HG02973 (cell line): ENCODE data around the gene WNK1.
"Not testable (repeated sequence)": the region's sequence is repeated elsewhere in the genome, so short reads cannot be mapped to it uniquely, and the experiment has no call there.

ENCODE experiments used
- ATAC-seq: cut with Tn5 transposase; IDR thresholded peaks from one replicate; pipeline ENCODE4 v1.9.1; 2021; ENCODE audit warnings: moderate library complexity; ENCODE audit not compliant: unreplicated experiment

WNK1 gene

DNA sequence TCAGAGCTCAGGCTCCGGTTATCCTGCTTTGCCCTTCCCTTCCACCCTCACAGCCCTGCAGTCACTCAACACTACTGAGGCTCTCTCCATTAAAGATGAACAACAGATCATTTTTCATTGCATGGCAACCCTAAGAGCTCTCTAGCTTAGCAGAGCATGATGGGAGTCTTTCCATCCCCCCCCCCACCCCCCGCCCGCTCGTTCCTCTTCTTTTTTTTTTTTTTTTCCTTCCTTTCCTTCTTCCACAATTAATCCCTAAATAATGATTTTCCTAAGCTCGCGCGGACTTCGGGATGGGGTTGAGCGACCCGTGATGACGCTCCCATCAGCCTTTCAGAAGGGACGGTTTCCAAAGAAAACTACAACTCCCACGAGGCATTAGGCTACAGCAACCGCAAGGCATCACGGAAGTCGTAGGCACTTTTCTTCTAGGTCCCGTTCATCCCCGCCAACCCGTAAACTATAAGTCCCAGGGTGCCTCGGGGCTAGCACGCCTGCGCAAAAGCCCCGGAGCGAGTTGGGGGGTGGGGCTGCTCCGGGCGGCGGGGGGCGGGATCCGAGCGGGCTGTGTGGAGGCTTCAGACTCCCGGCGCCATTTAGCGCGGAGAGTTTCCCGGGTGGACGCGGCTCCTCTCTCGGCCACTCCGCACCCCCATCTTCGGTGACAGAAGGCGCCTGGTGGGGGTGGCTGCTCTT, at the start of gene WNK1:
TSS of gene WNK1 (plus strand) at position 581 of the 696 bp plus-strand sequence. CDS start 987 bp downstream, outside the sequence.
- peak; percentile 41 for ATAC-seq

- no peak for ATAC-seq
These were observed 47.7 kb upstream of the WNK1 start for GRCh38 chr12:704516-705242.

- ATAC-seq, result not testable (repeated sequence)
These were observed 44.3 kb upstream of the WNK1 start for GRCh38 chr12:708084-708483.

GRCh38 chr12:709455-710020, 42.8 kb upstream of the WNK1 start:
- no peak for ATAC-seq

GRCh38 chr12:712172-712863, 40.1 kb upstream of the WNK1 start:
- no peak for ATAC-seq

DNA sequence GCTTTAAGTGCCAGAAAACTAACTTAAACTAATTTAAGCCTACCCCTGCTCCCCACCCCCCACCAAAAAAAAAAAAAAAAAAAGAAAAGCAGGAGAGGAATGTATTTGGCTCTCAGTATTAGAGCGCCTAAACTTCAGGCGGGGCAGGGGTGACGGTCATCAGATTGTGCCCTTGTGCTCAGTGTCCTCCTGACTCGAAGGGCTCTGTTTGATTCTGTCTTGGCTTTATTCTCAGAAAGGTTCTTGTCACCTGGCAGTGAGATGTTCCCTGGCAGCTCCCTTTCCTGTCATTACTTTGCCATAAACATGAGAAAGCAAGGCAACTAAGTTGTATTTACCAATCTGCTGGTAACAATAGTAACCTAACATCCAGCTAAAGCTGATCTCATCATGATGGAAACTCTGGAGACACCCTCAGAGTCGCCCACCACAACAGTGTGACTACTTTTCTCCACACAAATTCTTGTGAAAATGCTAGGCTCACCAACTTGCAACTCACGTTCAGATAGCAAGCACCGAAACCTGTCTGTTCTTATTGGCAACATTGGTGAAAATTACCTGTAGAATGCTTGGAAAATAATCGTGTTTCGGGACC, 39.0 kb upstream of the WNK1 start:
- ATAC-seq, result no peak

- no peak for ATAC-seq
These were observed 35.9 kb upstream of the WNK1 start for GRCh38 chr12:716506-716905.

DNA sequence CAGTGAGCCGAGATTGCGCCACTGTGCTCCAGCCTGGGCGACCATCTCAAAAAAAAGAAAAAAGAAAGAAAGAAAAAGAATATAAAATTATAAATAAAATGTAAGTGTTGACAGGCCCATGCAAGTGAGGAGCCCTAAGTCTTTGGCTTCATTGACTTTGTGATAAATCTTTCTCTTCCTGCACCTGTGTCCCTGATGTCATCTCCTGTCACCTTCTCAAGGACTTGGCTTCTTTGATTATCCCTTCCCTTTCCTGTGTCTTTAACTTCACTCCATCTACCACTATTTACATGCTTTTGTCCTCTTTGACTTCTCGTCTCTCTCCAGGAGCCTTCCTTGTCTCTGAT, 33.6 kb upstream of the WNK1 start:
- no peak for ATAC-seq

DNA sequence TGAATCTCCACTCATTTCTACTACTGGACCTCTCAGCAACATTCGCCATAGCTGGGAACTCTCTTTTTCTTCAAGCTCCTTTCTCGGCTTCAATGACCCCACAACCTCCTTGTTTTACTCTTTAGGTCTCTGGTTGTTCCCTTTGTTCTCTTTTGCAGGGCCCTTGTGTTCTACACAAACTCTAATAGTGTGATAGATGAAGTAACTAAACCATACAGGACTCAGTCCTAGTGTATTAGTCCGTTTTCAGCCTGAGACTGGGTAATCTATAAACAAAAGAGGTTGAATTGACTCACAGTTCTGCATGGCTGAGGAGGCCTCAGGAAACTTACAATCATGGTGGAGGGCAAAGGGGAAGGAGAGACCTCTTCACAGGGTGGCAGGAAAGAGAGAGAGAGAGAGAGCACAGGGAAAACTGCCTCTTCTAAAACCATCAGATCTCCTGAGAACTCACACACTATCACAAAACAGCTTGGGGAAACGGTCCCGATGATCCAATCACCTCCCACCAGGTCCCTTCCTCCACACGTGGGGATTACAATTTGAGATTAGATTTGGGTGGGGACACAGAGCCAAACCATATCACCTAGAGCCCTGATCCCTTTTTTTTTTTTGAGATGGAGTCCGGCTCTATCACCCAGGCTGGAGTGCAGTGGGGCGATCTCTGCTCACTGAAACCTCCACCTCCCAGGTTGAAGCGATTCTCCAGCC, 32.0 kb upstream of the WNK1 start:
- no peak for ATAC-seq

DNA sequence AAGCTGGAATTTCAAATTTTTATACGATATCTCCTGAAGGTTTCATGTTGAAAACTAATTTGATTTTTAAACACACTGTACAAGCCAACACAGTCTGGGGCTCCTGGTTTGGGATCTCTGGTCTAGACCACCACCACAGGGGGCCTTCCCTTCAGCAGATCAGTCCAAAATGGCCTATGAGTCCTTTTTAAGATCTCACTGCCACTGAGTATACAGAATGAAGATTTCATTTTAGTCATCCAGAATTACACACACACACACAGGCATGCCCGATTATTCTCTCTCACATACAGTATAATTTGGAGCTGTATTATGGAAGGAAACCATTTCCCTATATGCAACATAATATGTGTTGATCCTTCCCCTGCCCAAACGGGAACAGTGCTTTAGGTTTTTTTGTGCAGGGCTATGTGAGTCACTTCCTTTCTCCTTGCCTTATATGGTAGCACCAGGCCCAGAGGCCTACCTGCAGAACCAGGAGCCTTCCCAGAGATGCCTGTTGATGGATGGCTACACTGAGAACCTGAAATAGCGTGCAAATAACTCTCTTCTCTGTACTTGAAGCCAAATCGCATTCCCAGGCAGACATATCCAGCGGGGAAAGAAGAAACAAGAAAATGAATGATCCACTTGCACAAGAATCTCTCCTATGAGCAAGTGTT, 28.1 kb upstream of the WNK1 start:
- ATAC-seq, result no peak

DNA sequence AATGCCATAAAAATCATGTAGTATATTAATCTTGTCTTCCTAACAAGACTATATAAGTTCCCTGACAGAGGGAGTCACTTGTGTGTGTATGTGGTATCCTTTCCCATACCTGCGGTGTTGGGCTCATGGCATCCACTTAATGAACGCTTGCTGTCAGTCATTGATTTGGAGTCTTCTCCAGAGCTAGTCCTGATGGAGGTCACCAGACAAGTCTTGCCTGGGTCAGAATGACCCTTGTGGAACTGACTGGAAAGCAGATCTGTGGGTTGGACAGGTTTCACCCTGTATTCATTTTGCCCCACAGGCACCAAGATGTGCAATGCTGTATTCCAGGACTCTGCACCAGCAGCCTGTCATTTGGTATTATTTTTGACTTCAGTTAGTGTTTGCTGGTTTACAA, 27.3 kb upstream of the WNK1 start:
- ATAC-seq, result no peak

DNA sequence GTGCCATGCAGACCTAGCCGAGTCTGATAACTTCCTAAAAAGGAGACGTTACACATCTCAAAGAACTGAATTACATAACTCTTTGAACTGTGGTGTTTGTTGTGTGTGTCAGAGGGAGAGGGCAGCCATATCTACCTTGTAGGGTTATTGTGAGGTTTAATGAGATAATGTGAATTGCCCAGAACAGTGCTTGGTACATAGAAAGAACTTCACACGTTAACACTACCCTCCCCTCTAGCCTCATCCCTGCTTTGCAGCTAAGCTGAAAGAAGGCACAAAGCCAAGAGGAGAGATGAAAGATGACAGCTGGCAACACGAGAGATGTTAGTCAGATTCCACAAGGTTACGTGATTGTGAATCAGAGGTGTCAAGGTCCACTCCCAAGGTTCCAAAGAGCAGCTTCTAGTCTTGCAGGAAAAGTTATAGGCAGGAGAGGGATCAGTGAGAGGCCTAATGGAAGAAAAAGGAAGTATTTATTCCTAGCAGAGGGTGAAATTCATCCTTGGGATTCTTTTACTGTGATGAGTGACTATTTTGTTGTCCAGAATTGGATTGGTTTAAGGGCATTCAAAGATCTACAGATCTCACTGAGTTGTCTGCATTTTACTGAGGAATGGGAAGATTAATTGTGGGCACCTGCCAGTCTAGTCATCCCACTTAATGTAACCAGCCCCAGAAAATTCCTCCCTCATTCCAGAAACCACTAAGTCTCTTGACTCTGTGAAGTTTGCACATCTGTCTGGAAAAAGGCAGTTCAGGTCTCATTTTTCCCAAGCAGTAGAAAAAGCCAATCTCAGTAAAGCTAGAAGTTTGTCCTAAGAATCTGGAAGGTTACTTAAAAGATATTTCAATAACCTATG, 25.9 kb upstream of the WNK1 start:
- ATAC-seq, result no peak

GRCh38 chr12:727321-727720, 25.1 kb upstream of the WNK1 start:
- ATAC-seq, result no peak

DNA sequence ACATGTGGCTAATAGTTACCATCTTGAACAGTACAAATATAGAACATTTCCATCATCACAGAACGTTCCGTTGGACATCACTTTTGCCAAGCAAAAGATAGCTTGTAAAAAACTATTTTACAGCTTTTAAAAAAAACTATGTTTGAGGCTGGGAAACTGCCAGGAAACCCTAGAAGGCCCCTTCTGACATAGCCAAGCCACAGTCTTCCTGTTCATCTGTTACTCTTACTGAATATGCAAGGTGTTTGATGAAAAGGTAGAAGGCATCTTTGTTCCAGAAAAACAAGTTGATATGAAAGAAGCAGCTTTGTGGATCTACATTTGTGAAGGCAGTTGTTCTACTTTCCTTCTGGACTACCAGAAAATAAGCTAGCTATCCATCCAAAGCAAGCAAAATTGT, 23.6 kb upstream of the WNK1 start:
- no peak for ATAC-seq

DNA sequence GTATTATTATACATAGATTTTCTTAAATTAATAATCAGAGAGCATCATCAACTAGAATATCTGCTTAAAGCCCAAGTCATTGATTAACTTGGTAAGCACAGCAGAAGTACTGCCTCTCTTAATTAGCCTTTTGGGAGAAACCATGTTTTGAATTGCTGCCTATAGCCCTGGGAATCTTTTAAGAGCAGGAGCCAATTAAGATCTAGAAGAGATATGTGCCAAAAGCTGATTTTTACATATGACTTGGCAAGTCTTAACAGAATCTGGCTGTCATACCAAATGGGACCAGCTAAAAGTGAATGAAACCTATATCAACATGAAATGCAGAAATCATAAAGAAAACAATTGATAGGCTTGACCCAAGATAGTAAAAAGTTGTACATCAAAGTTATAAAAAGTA, 23.2 kb upstream of the WNK1 start:
- ATAC-seq, result no peak

GRCh38 chr12:730550-730949, 21.8 kb upstream of the WNK1 start:
- no peak for ATAC-seq

DNA sequence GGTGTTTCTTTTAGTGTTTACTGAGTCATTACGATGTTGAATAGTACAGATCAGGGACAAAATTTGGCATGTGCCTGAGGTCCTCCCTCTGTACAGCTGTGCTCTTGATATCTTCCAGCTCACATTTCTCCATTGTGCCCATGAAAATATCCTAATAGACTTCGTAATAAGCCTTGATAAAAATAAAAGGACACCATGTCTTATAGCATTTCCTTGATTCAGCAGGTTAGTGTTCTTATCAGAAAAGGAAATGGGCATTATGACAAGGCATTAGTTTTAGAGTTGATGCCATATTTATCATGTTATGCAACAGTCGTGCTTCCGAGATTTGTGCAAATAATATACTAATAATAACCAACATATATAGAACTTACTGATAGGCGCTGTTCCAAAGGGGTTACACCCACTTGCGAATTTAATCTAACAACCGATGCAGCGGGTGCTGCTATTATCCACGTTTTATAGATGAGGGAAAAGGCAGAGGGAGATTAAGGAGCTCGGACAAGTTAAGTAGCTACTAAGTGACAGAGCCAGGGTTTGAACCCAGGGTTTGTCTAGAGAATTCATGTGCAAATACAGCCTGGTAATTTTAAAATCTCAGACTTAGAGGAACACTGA, 15.1 kb upstream of the WNK1 start:
- no peak for ATAC-seq

DNA sequence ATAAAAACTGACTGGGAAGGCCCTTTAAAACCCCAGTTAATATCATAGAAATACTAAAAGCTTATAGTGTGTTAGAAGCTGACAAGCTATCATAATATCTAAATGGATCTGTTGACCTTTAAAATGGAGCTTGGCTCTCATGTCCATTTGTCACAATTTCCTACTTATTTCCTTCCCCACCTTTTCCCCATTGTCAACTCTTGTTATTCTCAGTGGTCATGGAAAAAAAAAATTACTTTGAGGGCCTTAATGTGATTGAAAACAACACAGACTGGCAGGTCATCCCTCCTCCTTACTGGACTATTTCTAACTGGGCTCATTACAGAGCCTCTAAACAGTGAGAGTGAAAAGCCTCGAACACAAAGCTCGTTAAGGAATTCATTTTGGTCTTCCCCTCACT, 13.7 kb upstream of the WNK1 start:
- ATAC-seq, result no peak

- ATAC-seq, result no peak
These were observed 13.0 kb upstream of the WNK1 start for GRCh38 chr12:739349-739748.
